ENCODE results near the gene ADGRG3.

The ADGRG3 gene

GRCh38 chr16:57630931-57631845 lies 36.9 kb upstream of the ADGRG3 start:
- no peak for DNase-seq

GRCh38 chr16:57632568-57632967 lies 35.5 kb upstream of the ADGRG3 start:
- DNase-seq = no peak

GRCh38 chr16:57633383-57634064 lies 34.6 kb upstream of the ADGRG3 start:
- DNase-seq = no peak

- no peak for DNase-seq
These were observed 33.9 kb upstream of the ADGRG3 start for GRCh38 chr16:57634171-57634570.

- DNase-seq = no peak
These were observed 32.6 kb upstream of the ADGRG3 start for GRCh38 chr16:57635266-57636097.

GRCh38 chr16:57636184-57636583 lies 31.9 kb upstream of the ADGRG3 start:
- no peak for DNase-seq

- no peak for DNase-seq
These were observed 31.1 kb upstream of the ADGRG3 start for GRCh38 chr16:57637020-57637419.

GRCh38 chr16:57637424-57637823 lies 30.7 kb upstream of the ADGRG3 start:
- no peak for DNase-seq

- DNase-seq = no peak
These were observed 30.1 kb upstream of the ADGRG3 start for GRCh38 chr16:57637965-57638364.

- DNase-seq = no peak
These were observed 29.7 kb upstream of the ADGRG3 start for GRCh38 chr16:57638381-57638780.

- DNase-seq = peak; percentile 79 to 87
These were observed 28.8 kb upstream of the ADGRG3 start for GRCh38 chr16:57639172-57639887.

- no peak for DNase-seq
These were observed 27.9 kb upstream of the ADGRG3 start for GRCh38 chr16:57640185-57640584.

GRCh38 chr16:57640612-57641011 lies 27.5 kb upstream of the ADGRG3 start:
- DNase-seq = no peak

- no peak for DNase-seq
These were observed 25.7 kb upstream of the ADGRG3 start for GRCh38 chr16:57642160-57643135.

GRCh38 chr16:57643147-57643874 lies 24.8 kb upstream of the ADGRG3 start:
- DNase-seq = no peak

- no peak for DNase-seq
These were observed 24.2 kb upstream of the ADGRG3 start for GRCh38 chr16:57643910-57644309.

- DNase-seq = no peak
These were observed 23.6 kb upstream of the ADGRG3 start for GRCh38 chr16:57644383-57645014.

- DNase-seq = no peak
These were observed 22.9 kb upstream of the ADGRG3 start for GRCh38 chr16:57645169-57645568.

GRCh38 chr16:57645691-57646387 lies 22.3 kb upstream of the ADGRG3 start:
- DNase-seq = no peak
